HEK293 (cell line): ENCODE results near the gene FOXO4.

Experiments
- CTCF ChIA-PET: fragments of 350-600 bp; formaldehyde crosslinking; extraction: SDS; loops from one replicate; lab custom pipeline; 2021; ENCODE audit warnings: antibody characterized with exemption; lab: Yijun Ruan, JAX
- POLR2A ChIA-PET: fragments of 300-600 bp; formaldehyde crosslinking; extraction: SDS; loops from one replicate; lab custom pipeline; 2020; ENCODE audit warnings: antibody characterized with exemption, inconsistent platforms; lab: Yijun Ruan, JAX
- H3K27ac ChIP-seq: fragments of 200-500 bp; sonication (Bioruptor generic); 2 replicates; pipeline ENCODE4 v1.5.1; 2014; ENCODE audit warnings: low read depth, low read length, control low read depth, inconsistent platforms; ENCODE audit errors: extremely low read depth
- H3K36me3 ChIP-seq, 2 experiments: fragments of 200-500 bp in 1 of 2; sonication (Bioruptor generic) in 1 of 2; 1 replicate in 1 of 2; 2 replicates in 1 of 2; pipeline ENCODE4 v1.5.1; 2014 to 2017; ENCODE audit warnings: inconsistent platforms in 2 of 2, low read length in 2 of 2; ENCODE audit not compliant: control insufficient read depth in 2 of 2, insufficient read depth in 1 of 2
- H3K4me1 ChIP-seq: fragments of 200-500 bp; sonication (Bioruptor generic); 2 replicates; pipeline ENCODE4 v1.5.1; 2014; ENCODE audit warnings: mild to moderate bottlenecking, low read length, inconsistent platforms; ENCODE audit not compliant: control insufficient read depth, insufficient read depth
- H3K4me3 ChIP-seq: 2 replicates; pipeline ENCODE4 v1.5.1; 2011; ENCODE audit warnings: low read depth, mild to moderate bottlenecking, control low read depth, low read length, moderate library complexity
- H3K9me3 ChIP-seq: fragments of 200-500 bp; sonication (Bioruptor generic); 2 replicates; pipeline ENCODE4 v1.5.1; 2014; ENCODE audit warnings: low read depth, low read length, inconsistent platforms; ENCODE audit not compliant: control insufficient read depth, insufficient read depth
- GLI2 ChIP-seq: fragments of 450-650 bp; formaldehyde crosslinking; IDR thresholded peaks from 2 replicates; pipeline ENCODE4; 2017; ENCODE audit warnings: missing biosample characterization, missing genetic modification characterization, low read depth, borderline replicate concordance
- IKZF3 ChIP-seq: fragments of 450-650 bp; IDR thresholded peaks from 2 replicates; pipeline ENCODE4 v1.5.0; 2018; ENCODE audit warnings: missing biosample characterization, mild to moderate bottlenecking, missing genetic modification characterization, moderate library complexity
- KLF16 ChIP-seq: fragments of 450-650 bp; formaldehyde crosslinking; IDR thresholded peaks from 2 replicates; pipeline ENCODE4 v1.5.1; 2017; ENCODE audit warnings: missing biosample characterization, missing genetic modification characterization
- KLF9 ChIP-seq: fragments of 450-650 bp; formaldehyde crosslinking; IDR thresholded peaks from 2 replicates; pipeline ENCODE4 v1.5.1; 2016; ENCODE audit warnings: missing biosample characterization, missing genetic modification characterization, low read depth
- MZF1 ChIP-seq: fragments of 450-650 bp; formaldehyde crosslinking; IDR thresholded peaks from 2 replicates; pipeline ENCODE4 v1.5.1; 2017; ENCODE audit warnings: missing biosample characterization, missing genetic modification characterization, borderline replicate concordance
- OVOL3 ChIP-seq: fragments of 450-650 bp; formaldehyde crosslinking; IDR thresholded peaks from 2 replicates; pipeline ENCODE4 v1.5.1; 2016; ENCODE audit warnings: missing biosample characterization, missing genetic modification characterization
- PRDM4 ChIP-seq: fragments of 450-650 bp; formaldehyde crosslinking; IDR thresholded peaks from 2 replicates; pipeline ENCODE4 v1.5.1; 2017; ENCODE audit warnings: missing biosample characterization, missing genetic modification characterization
- SETDB1 ChIP-seq: IDR thresholded peaks from one replicate; pipeline ENCODE4 v1.6.1; 2017; ENCODE audit warnings: mild to moderate bottlenecking, low read length, moderate library complexity, mixed read lengths; ENCODE audit not compliant: insufficient read length
- SP2 ChIP-seq: fragments of 450-650 bp; formaldehyde crosslinking; IDR thresholded peaks from 2 replicates; pipeline ENCODE4 v1.5.1; 2016; ENCODE audit warnings: missing biosample characterization, missing genetic modification characterization
- SP3 ChIP-seq: fragments of 450-650 bp; formaldehyde crosslinking; IDR thresholded peaks from 2 replicates; pipeline ENCODE4 v1.5.1; 2016; ENCODE audit warnings: missing biosample characterization, missing genetic modification characterization
- TSHZ1 ChIP-seq: fragments of 450-650 bp; formaldehyde crosslinking; IDR thresholded peaks from 2 replicates; pipeline ENCODE4 v1.5.1; 2016; ENCODE audit warnings: missing biosample characterization, missing genetic modification characterization, borderline replicate concordance
- WT1 ChIP-seq: fragments of 450-650 bp; formaldehyde crosslinking; IDR thresholded peaks from 2 replicates; pipeline ENCODE4 v1.5.1; 2016; ENCODE audit warnings: missing biosample characterization, missing genetic modification characterization
- ZNF140 ChIP-seq: fragments of 450-650 bp; formaldehyde crosslinking; IDR thresholded peaks from 2 replicates; pipeline ENCODE4 v1.5.1; 2016; ENCODE audit warnings: missing biosample characterization, missing genetic modification characterization
- ZNF155 ChIP-seq: fragments of 450-650 bp; formaldehyde crosslinking; IDR thresholded peaks from 2 replicates; pipeline ENCODE4 v1.5.1; 2016; ENCODE audit warnings: missing biosample characterization, missing genetic modification characterization
- ZNF248 ChIP-seq: fragments of 450-650 bp; formaldehyde crosslinking; IDR thresholded peaks from 2 replicates; pipeline ENCODE4 v1.5.1; 2017; ENCODE audit warnings: missing biosample characterization, missing genetic modification characterization
- ZNF398 ChIP-seq: fragments of 450-650 bp; formaldehyde crosslinking; IDR thresholded peaks from 2 replicates; pipeline ENCODE4 v1.5.1; 2017; ENCODE audit warnings: missing biosample characterization, missing genetic modification characterization
- ZNF488 ChIP-seq: fragments of 450-650 bp; formaldehyde crosslinking; IDR thresholded peaks from 2 replicates; pipeline ENCODE4 v1.5.1; 2016; ENCODE audit warnings: missing biosample characterization, missing genetic modification characterization
- ZNF521 ChIP-seq: fragments of 450-650 bp; formaldehyde crosslinking; IDR thresholded peaks from 2 replicates; pipeline ENCODE4 v1.5.1; 2017; ENCODE audit warnings: missing biosample characterization, mild to moderate bottlenecking, missing genetic modification characterization
- ZNF561 ChIP-seq: fragments of 450-650 bp; IDR thresholded peaks from 2 replicates; pipeline ENCODE4 v1.5.1; 2018; ENCODE audit warnings: missing biosample characterization, missing genetic modification characterization, borderline replicate concordance
- ZNF585B ChIP-seq: fragments of 450-650 bp; formaldehyde crosslinking; IDR thresholded peaks from 2 replicates; pipeline ENCODE4 v1.5.1; 2016; ENCODE audit warnings: missing biosample characterization, missing genetic modification characterization
- ZNF621 ChIP-seq: fragments of 450-650 bp; formaldehyde crosslinking; IDR thresholded peaks from 2 replicates; pipeline ENCODE4 v1.5.1; 2017; ENCODE audit warnings: missing biosample characterization, missing genetic modification characterization
- ZNF639 ChIP-seq: fragments of 450-650 bp; formaldehyde crosslinking; IDR thresholded peaks from 2 replicates; pipeline ENCODE4 v1.5.1; 2016; ENCODE audit warnings: missing biosample characterization, missing genetic modification characterization
- ZNF677 ChIP-seq: fragments of 450-650 bp; IDR thresholded peaks from 2 replicates; pipeline ENCODE4 v1.5.0; 2018; ENCODE audit warnings: missing biosample characterization, mild to moderate bottlenecking, missing genetic modification characterization, moderate library complexity
- ZNF707 ChIP-seq: fragments of 450-650 bp; formaldehyde crosslinking; IDR thresholded peaks from 2 replicates; pipeline ENCODE4 v1.5.1; 2016; ENCODE audit warnings: missing biosample characterization, missing genetic modification characterization
- ZNF777 ChIP-seq: fragments of 450-650 bp; formaldehyde crosslinking; IDR thresholded peaks from 2 replicates; pipeline ENCODE4 v1.5.1; 2017; ENCODE audit warnings: missing biosample characterization, missing genetic modification characterization, borderline replicate concordance
- ZXDB ChIP-seq: fragments of 450-650 bp; formaldehyde crosslinking; IDR thresholded peaks from 2 replicates; pipeline ENCODE4 v1.5.1; 2016; ENCODE audit warnings: missing biosample characterization, missing genetic modification characterization

FOXO4 gene

GRCh38 chrX:71118032-71118984 is 22.7 kb downstream of the FOXO4 start, which contains the start of gene MED12:
TSS of gene MED12 (plus strand) at chrX:71118596. CDS start at chrX:71118755, 159 bp downstream.
- Histone ChIP-seq H3K9me3 (no peaks in the 10 kb centered on the region), H3K36me3 (peaks cover 4 to 38% of the 10 kb centered on the region in 2 experiments; a peak in 2 of 3 replicates), H3K27ac (peak within 1 kb of the TSS; percentile 72), H3K4me3 (peak within 1 kb of the TSS; percentile 64), H3K4me1 (no peaks in the 10 kb centered on the region)
- CTCF ChIA-PET: interaction anchor here (0.6 to 4.3 kb wide), 6 partner anchors 11 to 514 kb away, joined by 3 to 24 read pairs (median 3); partner anchors contain the start of gene FOXO4
- POLR2A ChIA-PET: interaction anchor here (0.7 to 1.9 kb wide), 12 partner anchors 12 to 248 kb away, joined by 3 to 16 read pairs (median 6); partner anchors contain the start of genes CXorf65, NONO, SNX12 and TAF1
- TF ChIP-seq ZNF561: 0 out of 2 replicates have a peak, but pooled peaks have one; percentile 48
- peak; percentile 66; the same call in 1 of the 2 replicates for TF ChIP-seq PRDM4 (tag by site-specific recombination)
- no peak for TF ChIP-seq ZNF639 (tag by site-specific recombination)
- no peak for TF ChIP-seq ZNF777 (tag by site-specific recombination)
- no peak for TF ChIP-seq ZNF248 (tag by site-specific recombination)
- peak; percentile 88 for TF ChIP-seq ZNF398
- TF ChIP-seq ZNF140 (tag by site-specific recombination): no peak
- no peak for TF ChIP-seq OVOL3 (tag by site-specific recombination)
- no peak for TF ChIP-seq ZNF677
- no peak for TF ChIP-seq SP2 (tag by site-specific recombination)
- TF ChIP-seq ZNF621 (tag by site-specific recombination): no peak
- no peak for TF ChIP-seq TSHZ1 (tag by site-specific recombination)
- TF ChIP-seq MZF1 (tag by site-specific recombination): no peak
- no peak for TF ChIP-seq ZNF521 (tag by site-specific recombination)
- no peak for TF ChIP-seq ZNF155 (tag by site-specific recombination)
- TF ChIP-seq ZNF585B: no peak
- no peak for TF ChIP-seq SETDB1
- no peak for TF ChIP-seq GLI2 (tag by site-specific recombination)
- 0 out of 2 replicates have a peak, but pooled peaks have one; percentile 53 for TF ChIP-seq KLF16
- TF ChIP-seq WT1 (tag by site-specific recombination): no peak
- peak; percentile 35; the same call in 1 of the 2 replicates for TF ChIP-seq ZXDB (tag by site-specific recombination)
- TF ChIP-seq ZNF707 (tag by site-specific recombination): no peak
- TF ChIP-seq KLF9: no peak; the same call in 1 of the 2 replicates
- TF ChIP-seq IKZF3 (tag by site-specific recombination): no peak
- no peak for TF ChIP-seq ZNF488 (tag by site-specific recombination)
- peak; percentile 43; the same call in 1 of the 2 replicates for TF ChIP-seq SP3
